ENCODE measurements around the gene PROSER2.

GRCh38 chr10:11827414-11827813, 4.3 kb downstream of the PROSER2 start:
- TF ChIP-seq POLR2A (IDR thresholded peaks at IDR 0.05; ENCODE audit: low read depth, low read length) (no peak), TAF1 (IDR thresholded peaks at IDR 0.05; ENCODE audit: borderline replicate concordance, low read depth, low read length) (no peak), POLR2AphosphoS5 (IDR thresholded peaks at IDR 0.05; ENCODE audit: low read depth, low read length) (no peak)
